K562 (cell line): ENCODE data around the gene ITK. TPM values are rescaled to one million over a fixed set of nuclear protein-coding genes. Genes with fewer than 3 reads are reported as not detected.

Experiments used
- ATAC-seq: fragments of 200-7000 bp; cut with Tn5 transposase; 3 replicates; pipeline ENCODE4 v1.9.1; 2020; ENCODE audit warnings: moderate library complexity
- BruUV-seq: library from RNA; stranded (reverse); fragments of 400-500 nt; replicated peaks from 2 replicates; lab custom pipeline; 2021; lab: Mats Ljungman, UMichigan
- CTCF ChIA-PET: fragments of 300-600 bp; formaldehyde crosslinking; extraction: SDS; loops from one replicate; lab custom pipeline; 2021; ENCODE audit warnings: low intra/inter-chr PET ratio; lab: Yijun Ruan, JAX
- POLR2A ChIA-PET: fragments of 300-600, 350-650 bp; sonication (Branson Sonifier 250); formaldehyde crosslinking; extraction: SDS; loops from one replicate; lab custom pipeline; 2021; ENCODE audit warnings: antibody characterized with exemption, inconsistent platforms; lab: Yijun Ruan, JAX
- DNase-seq, 4 experiments: peaks; one replicate each; pipeline versions ENCODE4 v3.0.0 to v3.0.0-alpha.2; 2011 to 2018; ENCODE audit warnings: low spot score in 3 of 4, mixed read lengths in 3 of 4; ENCODE audit errors: extremely low read depth in 1 of 4
- FAIRE-seq: peaks from 2 replicates; lab custom pipeline; 2011; peaks lifted over from hg19 to GRCh38; lab: Jason Lieb, UNC
- H2AFZ ChIP-seq: 2 replicates; pipeline ENCODE4 v1.6.0; 2011; ENCODE audit warnings: low read depth, low read length, control low read depth, inconsistent platforms
- H3K27ac ChIP-seq: fragments of 200-600 bp; 3 replicates; pipeline ENCODE4 v1.8.0; 2011; ENCODE audit warnings: low read depth, mild to moderate bottlenecking, control low read depth, inconsistent platforms, low read length, moderate library complexity, mixed read lengths; ENCODE audit errors: extremely low read depth
- H3K27me3 ChIP-seq, 2 experiments: fragments of 300-600 bp in 1 of 2; 2 replicates in 1 of 2; 3 replicates in 1 of 2; pipeline versions ENCODE4 v1.6.0 to v1.8.0; 2011; ENCODE audit warnings: inconsistent platforms in 2 of 2, low read length in 2 of 2, mild to moderate bottlenecking in 1 of 2, mixed read lengths in 1 of 2, moderate library complexity in 1 of 2; ENCODE audit not compliant: control insufficient read depth in 2 of 2, insufficient read depth in 2 of 2
- H3K36me3 ChIP-seq: fragments of 300-600 bp; 3 replicates; pipeline ENCODE4 v1.8.0; 2011; ENCODE audit warnings: mild to moderate bottlenecking, low read length, inconsistent platforms; ENCODE audit not compliant: control insufficient read depth, insufficient read depth
- H3K4me1 ChIP-seq, 2 experiments: fragments of 200-600 bp in 1 of 2; replicated peaks in 1 of 2; 2 replicates in 1 of 2; 3 replicates in 1 of 2; pipeline versions ENCODE4 v1.5.1 to v1.8.0; 2011; ENCODE audit warnings: inconsistent platforms in 2 of 2, low read length in 2 of 2, mild to moderate bottlenecking in 1 of 2, mixed read lengths in 1 of 2, moderate library complexity in 1 of 2; ENCODE audit not compliant: control insufficient read depth in 2 of 2, insufficient read depth in 2 of 2
- H3K4me2 ChIP-seq: 2 replicates; pipeline ENCODE4 v1.6.1; 2011; ENCODE audit warnings: low read length, control low read depth, inconsistent platforms, mixed read lengths; ENCODE audit not compliant: insufficient read depth
- H3K4me3 ChIP-seq: fragments of 200-600 bp; sonication (generic), shearing (Covaris generic); 2 replicates; pipeline ENCODE4 v1.5.1; 2016; ENCODE audit warnings: control low read depth, inconsistent platforms
- H3K79me2 ChIP-seq: fragments of 200-600 bp; 3 replicates; pipeline ENCODE4 v1.8.0; 2011; ENCODE audit warnings: low read length, inconsistent platforms; ENCODE audit not compliant: control insufficient read depth, insufficient read depth
- H3K9ac ChIP-seq, 2 experiments: 2 replicates each; pipeline versions ENCODE4 v1.6.0 to v1.6.1; 2011; ENCODE audit warnings: low read depth in 2 of 2, low read length in 2 of 2, control low read depth in 1 of 2, inconsistent platforms in 1 of 2, mild to moderate bottlenecking in 1 of 2, mixed read lengths in 1 of 2; ENCODE audit not compliant: insufficient read depth in 1 of 2
- H3K9me1 ChIP-seq: one replicate; pipeline ENCODE4 v1.6.0; 2011; ENCODE audit warnings: inconsistent platforms, mild to moderate bottlenecking, low read length, moderate library complexity; ENCODE audit not compliant: control insufficient read depth, insufficient read depth
- H3K9me3 ChIP-seq: replicated peaks from 2 replicates; pipeline ENCODE4 v1.5.1; 2011; ENCODE audit warnings: low read depth, low read length, inconsistent platforms; ENCODE audit not compliant: control insufficient read depth, insufficient read depth
- H4K20me1 ChIP-seq: replicated peaks from 2 replicates; pipeline ENCODE4 v1.6.1; 2011; ENCODE audit warnings: low read length, inconsistent platforms, mixed read lengths; ENCODE audit not compliant: control insufficient read depth, insufficient read depth
- MTA1 ChIP-seq: fragments of 450-650 bp; IDR thresholded peaks from 2 replicates; pipeline ENCODE4 v1.6.1; 2017; ENCODE audit warnings: borderline replicate concordance
- SMAD4 ChIP-seq: fragments of 250-450 bp; sonication (Bioruptor Pico); conservative IDR thresholded peaks from 2 replicates; pipeline ENCODE4 v1.8.0; 2021; ENCODE audit warnings: inconsistent platforms, mild to moderate bottlenecking, moderate library complexity
- ZNF133 ChIP-seq: fragments of 250-450 bp; sonication (Bioruptor Pico); IDR thresholded peaks from 2 replicates; pipeline ENCODE4 v1.4.0; 2020; ENCODE audit warnings: mild to moderate bottlenecking
- ZNF444 ChIP-seq: fragments of 250-450 bp; sonication (Bioruptor Pico); IDR thresholded peaks from 2 replicates; pipeline ENCODE4 v1.4.0; 2020; ENCODE audit warnings: mild to moderate bottlenecking, moderate library complexity
- ZNF766 ChIP-seq: fragments of 200-800 bp; sonication (Bioruptor generic); conservative IDR thresholded peaks from 2 replicates; pipeline ENCODE4 v1.6.1; 2016; ENCODE audit warnings: missing genetic modification characterization, missing compliant biosample characterization
- WGBS: fragments of 100-300 bp; shearing (Covaris generic); methylation state at CpG from one replicate; pipeline ENCODE4 v1.1.6; 2016; ENCODE audit warnings: low coverage, mixed read lengths; ENCODE audit not compliant: insufficient coverage; ENCODE audit errors: missing lambda C conversion rate; 5-methylcytosine and 5-hydroxymethylcytosine counted together
- in situ Hi-C: fragments of 300-500 bp; cut with MboI; formaldehyde crosslinking; loops from 4 replicates; pipeline ENCODE4 v1.15.0; 2018; ENCODE audit warnings: inconsistent platforms, mixed read lengths
- intact Hi-C: fragments of 100-400 bp; cut with micrococcal nuclease; formaldehyde crosslinking; loops from 2 replicates; pipeline ENCODE4 v1.14.2; 2022
- polyA plus RNA-seq, 8 experiments: library from polyadenylated mRNA; depleted of rRNA in 4 of 8; stranded (reverse) in 5 of 8; unstranded in 3 of 8; fragments of >200 nt; fragmentation: Nextera tagmentation in 2 of 8; fragmentation: Illumina TruSeq in 1 of 8; extraction: Ambion mirVana in 2 of 8; extraction: Trizol in 1 of 8; gene quantifications; 2 replicates each; pipeline versions ENCODE4 v1.2.1 to v1.2.3, GENCODE V29; 2011 to 2014; ENCODE audit warnings: inconsistent platforms in 1 of 8, missing spikeins in 1 of 8
- total RNA-seq, 7 experiments: library from RNA; depleted of rRNA in 6 of 7; stranded (reverse); fragments of >200 nt in 6 of 7; fragmentation: Illumina TruSeq in 2 of 7; extraction: Trizol in 2 of 7; gene quantifications; 2 replicates each; pipeline versions ENCODE4 v1.2.1 to v1.2.3, GENCODE V29; 2011 to 2021; ENCODE audit warnings: low replicate concordance in 1 of 7
- TF ChIP-seq, protein P1 (sequence below): sonication (generic); formaldehyde crosslinking; IDR thresholded peaks from 2 replicates; pipeline ENCODE4 v1.8.0; 2022; ENCODE audit warnings: mild to moderate bottlenecking, missing genetic modification reagents
- TF ChIP-seq, protein P2 (sequence below): sonication (generic); formaldehyde crosslinking; IDR thresholded peaks from 2 replicates; pipeline ENCODE4 v1.8.0; 2023; ENCODE audit warnings: mild to moderate bottlenecking, missing genetic modification reagents
- TF ChIP-seq, protein P3 (sequence below), 2 experiments: fragments of 200-800 bp in 1 of 2; sonication (Bioruptor generic) in 1 of 2; sonication (generic) in 1 of 2; formaldehyde crosslinking in 1 of 2; IDR thresholded peaks in 1 of 2; conservative IDR thresholded peaks in 1 of 2; 2 replicates each; pipeline versions ENCODE4 v1.5.0 to v1.6.1; 2016 to 2020; ENCODE audit warnings: missing compliant biosample characterization in 1 of 2, missing genetic modification characterization in 1 of 2, missing genetic modification reagents in 1 of 2
- TF ChIP-seq, protein P4 (sequence below): fragments of 450-650 bp; formaldehyde crosslinking; IDR thresholded peaks from 2 replicates; pipeline ENCODE4 v1.4.0; 2022; ENCODE audit warnings: mild to moderate bottlenecking, moderate library complexity
- TF ChIP-seq, protein P5 (sequence below): fragments of 250-450 bp; sonication (Bioruptor Pico); IDR thresholded peaks from 2 replicates; pipeline ENCODE4 v1.4.0; 2020; ENCODE audit warnings: mild to moderate bottlenecking, moderate library complexity

ITK gene
- total and polyA plus RNA-seq, 9 of the 15 experiments (the other 6 are each of a cell fraction or from before 2014, with no cell fraction given) = 0.04 to 0.75 TPM; not detected in 7

DNA sequence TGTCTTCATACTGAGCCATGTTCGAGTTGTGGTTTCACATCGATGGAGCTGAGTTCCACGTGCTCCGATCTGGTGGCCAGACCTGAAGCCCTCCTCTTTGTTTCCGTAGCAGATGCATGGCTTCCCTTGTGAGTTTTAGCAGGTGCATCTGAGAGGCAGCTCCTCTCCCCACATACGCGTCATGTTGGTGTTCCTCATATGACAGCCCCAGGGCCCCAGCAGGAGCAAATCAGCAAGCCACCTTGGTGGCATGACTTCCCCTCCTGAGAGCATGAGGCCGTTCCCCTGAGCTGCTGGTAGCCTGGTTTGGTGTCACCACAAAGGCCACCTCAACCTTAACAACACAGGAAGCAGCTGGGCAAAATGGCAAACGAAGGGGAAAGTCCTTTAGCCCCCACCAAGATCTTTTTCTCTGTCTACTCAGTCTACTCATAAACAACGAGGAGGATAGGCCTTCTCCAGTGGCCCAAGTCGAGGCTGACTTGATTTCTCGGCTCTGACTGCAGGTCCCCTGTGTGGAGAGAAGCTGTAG lies 91.2 kb downstream of the ITK start:
- ChIA-PET POLR2A (interaction anchor here (0.9 to 1.3 kb wide), 3 partner anchors 9 to 55 kb away, joined by 3 to 6 read pairs (median 4); no protein-coding TSS in a partner anchor), CTCF (no interaction called here)
- Histone ChIP-seq H3K27me3 (peaks cover 0 to 20% of the 10 kb centered on the region in 2 experiments; a peak in 4 of 5 replicates), H3K4me2 (no peak overlapping the region), H3K9me1 (no peaks in the 10 kb centered on the region), H3K27ac (no peak overlapping the region), H3K9me3 (no peaks in the 10 kb centered on the region), H2AFZ (peak overlapping the region; percentile 60; the same call in 1 of the 2 replicates), H4K20me1 (no peaks in the 10 kb centered on the region), H3K4me3 (no peak overlapping the region), H3K79me2 (no peaks in the 10 kb centered on the region), H3K9ac (no peak overlapping the region), H3K4me1 (peaks cover 0 to 21% of the 10 kb centered on the region in 2 experiments; a peak in 3 of 5 replicates), H3K36me3 (no peaks in the 10 kb centered on the region)
- 32% methylated on average over 12 of the region's 12 CpGs for WGBS
- intact Hi-C loops = no loop called here
- DNase-seq (no peak), FAIRE-seq (no peak), ATAC-seq (no peak)
- in situ Hi-C loops = no loop called here
- BruUV-seq = no TSS peak
- TF ChIP-seq, protein P1, sequence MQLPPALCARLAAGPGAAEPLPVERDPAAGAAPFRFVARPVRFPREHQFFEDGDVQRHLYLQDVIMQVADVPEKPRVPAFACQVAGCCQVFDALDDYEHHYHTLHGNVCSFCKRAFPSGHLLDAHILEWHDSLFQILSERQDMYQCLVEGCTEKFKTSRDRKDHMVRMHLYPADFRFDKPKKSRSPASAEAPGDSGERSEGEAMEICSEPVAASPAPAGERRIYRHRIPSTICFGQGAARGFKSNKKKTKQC (CRISPR knock-in tag) = no peak
- TF ChIP-seq, protein P2, sequence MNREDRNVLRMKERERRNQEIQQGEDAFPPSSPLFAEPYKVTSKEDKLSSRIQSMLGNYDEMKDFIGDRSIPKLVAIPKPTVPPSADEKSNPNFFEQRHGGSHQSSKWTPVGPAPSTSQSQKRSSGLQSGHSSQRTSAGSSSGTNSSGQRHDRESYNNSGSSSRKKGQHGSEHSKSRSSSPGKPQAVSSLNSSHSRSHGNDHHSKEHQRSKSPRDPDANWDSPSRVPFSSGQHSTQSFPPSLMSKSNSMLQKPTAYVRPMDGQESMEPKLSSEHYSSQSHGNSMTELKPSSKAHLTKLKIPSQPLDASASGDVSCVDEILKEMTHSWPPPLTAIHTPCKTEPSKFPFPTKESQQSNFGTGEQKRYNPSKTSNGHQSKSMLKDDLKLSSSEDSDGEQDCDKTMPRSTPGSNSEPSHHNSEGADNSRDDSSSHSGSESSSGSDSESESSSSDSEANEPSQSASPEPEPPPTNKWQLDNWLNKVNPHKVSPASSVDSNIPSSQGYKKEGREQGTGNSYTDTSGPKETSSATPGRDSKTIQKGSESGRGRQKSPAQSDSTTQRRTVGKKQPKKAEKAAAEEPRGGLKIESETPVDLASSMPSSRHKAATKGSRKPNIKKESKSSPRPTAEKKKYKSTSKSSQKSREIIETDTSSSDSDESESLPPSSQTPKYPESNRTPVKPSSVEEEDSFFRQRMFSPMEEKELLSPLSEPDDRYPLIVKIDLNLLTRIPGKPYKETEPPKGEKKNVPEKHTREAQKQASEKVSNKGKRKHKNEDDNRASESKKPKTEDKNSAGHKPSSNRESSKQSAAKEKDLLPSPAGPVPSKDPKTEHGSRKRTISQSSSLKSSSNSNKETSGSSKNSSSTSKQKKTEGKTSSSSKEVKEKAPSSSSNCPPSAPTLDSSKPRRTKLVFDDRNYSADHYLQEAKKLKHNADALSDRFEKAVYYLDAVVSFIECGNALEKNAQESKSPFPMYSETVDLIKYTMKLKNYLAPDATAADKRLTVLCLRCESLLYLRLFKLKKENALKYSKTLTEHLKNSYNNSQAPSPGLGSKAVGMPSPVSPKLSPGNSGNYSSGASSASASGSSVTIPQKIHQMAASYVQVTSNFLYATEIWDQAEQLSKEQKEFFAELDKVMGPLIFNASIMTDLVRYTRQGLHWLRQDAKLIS = no peak
- TF ChIP-seq, protein P3, sequence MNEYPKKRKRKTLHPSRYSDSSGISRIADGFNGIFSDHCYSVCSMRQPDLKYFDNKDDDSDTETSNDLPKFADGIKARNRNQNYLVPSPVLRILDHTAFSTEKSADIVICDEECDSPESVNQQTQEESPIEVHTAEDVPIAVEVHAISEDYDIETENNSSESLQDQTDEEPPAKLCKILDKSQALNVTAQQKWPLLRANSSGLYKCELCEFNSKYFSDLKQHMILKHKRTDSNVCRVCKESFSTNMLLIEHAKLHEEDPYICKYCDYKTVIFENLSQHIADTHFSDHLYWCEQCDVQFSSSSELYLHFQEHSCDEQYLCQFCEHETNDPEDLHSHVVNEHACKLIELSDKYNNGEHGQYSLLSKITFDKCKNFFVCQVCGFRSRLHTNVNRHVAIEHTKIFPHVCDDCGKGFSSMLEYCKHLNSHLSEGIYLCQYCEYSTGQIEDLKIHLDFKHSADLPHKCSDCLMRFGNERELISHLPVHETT (CRISPR knock-in tag; conservative IDR thresholded peaks at IDR 0.05 in 1 of 2, IDR thresholded peaks at IDR 0.05 in 1 of 2) = peak in 1 of 2 experiments; percentile 37; a peak in 1 of 4 replicates
- peak; percentile 69; the same call in 1 of the 2 replicates for TF ChIP-seq ZNF766 (CRISPR knock-in tag)
- TF ChIP-seq MTA1 = no peak
- TF ChIP-seq, protein P4, sequence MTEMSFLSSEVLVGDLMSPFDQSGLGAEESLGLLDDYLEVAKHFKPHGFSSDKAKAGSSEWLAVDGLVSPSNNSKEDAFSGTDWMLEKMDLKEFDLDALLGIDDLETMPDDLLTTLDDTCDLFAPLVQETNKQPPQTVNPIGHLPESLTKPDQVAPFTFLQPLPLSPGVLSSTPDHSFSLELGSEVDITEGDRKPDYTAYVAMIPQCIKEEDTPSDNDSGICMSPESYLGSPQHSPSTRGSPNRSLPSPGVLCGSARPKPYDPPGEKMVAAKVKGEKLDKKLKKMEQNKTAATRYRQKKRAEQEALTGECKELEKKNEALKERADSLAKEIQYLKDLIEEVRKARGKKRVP (CRISPR knock-in tag) = 0 out of 2 replicates have a peak, but pooled peaks have one; percentile 41
- TF ChIP-seq SMAD4 (CRISPR knock-in tag) = peak; percentile 63
- TF ChIP-seq ZNF444 = no peak
- no peak for TF ChIP-seq ZNF133
- TF ChIP-seq, protein P5, sequence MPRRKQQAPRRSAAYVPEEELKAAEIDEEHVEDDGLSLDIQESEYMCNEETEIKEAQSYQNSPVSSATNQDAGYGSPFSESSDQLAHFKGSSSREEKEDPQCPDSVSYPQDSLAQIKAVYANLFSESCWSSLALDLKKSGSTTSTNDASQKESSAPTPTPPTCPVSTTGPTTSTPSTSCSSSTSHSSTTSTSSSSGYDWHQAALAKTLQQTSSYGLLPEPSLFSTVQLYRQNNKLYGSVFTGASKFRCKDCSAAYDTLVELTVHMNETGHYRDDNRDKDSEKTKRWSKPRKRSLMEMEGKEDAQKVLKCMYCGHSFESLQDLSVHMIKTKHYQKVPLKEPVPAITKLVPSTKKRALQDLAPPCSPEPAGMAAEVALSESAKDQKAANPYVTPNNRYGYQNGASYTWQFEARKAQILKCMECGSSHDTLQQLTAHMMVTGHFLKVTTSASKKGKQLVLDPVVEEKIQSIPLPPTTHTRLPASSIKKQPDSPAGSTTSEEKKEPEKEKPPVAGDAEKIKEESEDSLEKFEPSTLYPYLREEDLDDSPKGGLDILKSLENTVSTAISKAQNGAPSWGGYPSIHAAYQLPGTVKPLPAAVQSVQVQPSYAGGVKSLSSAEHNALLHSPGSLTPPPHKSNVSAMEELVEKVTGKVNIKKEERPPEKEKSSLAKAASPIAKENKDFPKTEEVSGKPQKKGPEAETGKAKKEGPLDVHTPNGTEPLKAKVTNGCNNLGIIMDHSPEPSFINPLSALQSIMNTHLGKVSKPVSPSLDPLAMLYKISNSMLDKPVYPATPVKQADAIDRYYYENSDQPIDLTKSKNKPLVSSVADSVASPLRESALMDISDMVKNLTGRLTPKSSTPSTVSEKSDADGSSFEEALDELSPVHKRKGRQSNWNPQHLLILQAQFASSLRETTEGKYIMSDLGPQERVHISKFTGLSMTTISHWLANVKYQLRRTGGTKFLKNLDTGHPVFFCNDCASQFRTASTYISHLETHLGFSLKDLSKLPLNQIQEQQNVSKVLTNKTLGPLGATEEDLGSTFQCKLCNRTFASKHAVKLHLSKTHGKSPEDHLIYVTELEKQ = peak; percentile 29; the same call in 1 of the 2 replicates
